HCT116 (cell line): Measurements from ENCODE around the gene GTF2H4. TPM values are rescaled to one million over a fixed set of nuclear protein-coding genes. Genes with fewer than 3 reads are reported as not detected.

ENCODE experiments used
- ATAC-seq: fragments of 200-7000 bp; cut with Tn5 transposase; 2 replicates; pipeline ENCODE4 v1.9.1; 2020; ENCODE audit warnings: mild to moderate bottlenecking, moderate library complexity
- BruUV-seq: library from RNA; stranded (reverse); fragments of 400-500 nt; replicated peaks from 2 replicates; lab custom pipeline; 2021; lab: Mats Ljungman, UMichigan
- CTCF ChIA-PET: fragments of 300-600 bp; sonication (Branson Sonifier 250); formaldehyde crosslinking; loops from one replicate; lab custom pipeline; 2021; ENCODE audit warnings: antibody characterized with exemption; lab: Charles Lee
- POLR2A ChIA-PET: fragments of 300-600, 350-600 bp; sonication (Branson Sonifier 250); formaldehyde crosslinking; loops from one replicate; lab custom pipeline; 2021; ENCODE audit warnings: antibody characterized with exemption; lab: Charles Lee
- RAD21 ChIA-PET, 2 experiments: fragments of 300-600 bp; sonication (Branson Sonifier 250); formaldehyde crosslinking; loops; one replicate each; lab custom pipeline; 2023; ENCODE audit warnings: low total read pairs in 2 of 2; ENCODE audit not compliant: uncharacterized antibody in 2 of 2, unreplicated experiment in 2 of 2, low non-redundant PET in 1 of 2; lab: Charles Lee
- DNase-seq: peaks from one replicate; pipeline ENCODE4 v3.0.0-alpha.2; 2010; ENCODE audit warnings: low read depth, low spot score
- H2AFZ ChIP-seq: fragments of 200-600 bp; shearing (Covaris generic), sonication (generic); 2 replicates; pipeline ENCODE4 v1.6.1; 2017; ENCODE audit warnings: low read depth, mixed run types, mixed read lengths, antibody characterized with exemption, low read length; ENCODE audit not compliant: poor library complexity, severe bottlenecking
- H3K27ac ChIP-seq: 2 replicates; pipeline ENCODE4 v1.5.1; 2012; ENCODE audit warnings: low read depth, low read length
- H3K27me3 ChIP-seq: fragments of 200-600 bp; sonication (generic); 2 replicates; pipeline ENCODE4 v1.6.1; 2016; ENCODE audit warnings: mixed run types, low read length, mixed read lengths; ENCODE audit not compliant: insufficient read depth
- H3K36me3 ChIP-seq, 2 experiments: fragments of 200-500 bp in 1 of 2; fragments of 200-600 bp in 1 of 2; sonication (Bioruptor generic) in 1 of 2; sonication (generic) in 1 of 2; 2 replicates each; pipeline versions ENCODE4 v1.5.1 to v1.6.1; 2014 to 2016; ENCODE audit warnings: low read length in 2 of 2, inconsistent platforms in 1 of 2, mixed read lengths in 1 of 2, mixed run types in 1 of 2; ENCODE audit not compliant: insufficient read depth in 2 of 2, control insufficient read depth in 1 of 2
- H3K4me1 ChIP-seq, 2 experiments: fragments of 200-600 bp in 1 of 2; sonication (generic) in 1 of 2; 2 replicates each; pipeline versions ENCODE4 v1.5.1 to v1.6.1; 2012 to 2017; ENCODE audit warnings: low read length in 2 of 2, inconsistent platforms in 1 of 2, mild to moderate bottlenecking in 1 of 2, mixed read lengths in 1 of 2, mixed run types in 1 of 2, moderate library complexity in 1 of 2; ENCODE audit not compliant: insufficient read depth in 2 of 2, control insufficient read depth in 1 of 2
- H3K4me2 ChIP-seq: fragments of 200-600 bp; sonication (generic); 2 replicates; pipeline ENCODE4 v1.6.1; 2017; ENCODE audit warnings: mixed run types, low read length, mixed read lengths
- H3K4me3 ChIP-seq, 2 experiments: fragments of 200-600 bp in 1 of 2; sonication (generic) in 1 of 2; replicated peaks in 1 of 2; 2 replicates each; pipeline ENCODE4 v1.5.1; 2011 to 2016; ENCODE audit warnings: low read length in 2 of 2, control low read depth in 1 of 2, low read depth in 1 of 2, mild to moderate bottlenecking in 1 of 2, mixed read lengths in 1 of 2, mixed run types in 1 of 2
- H3K79me2 ChIP-seq: fragments of 200-600 bp; sonication (generic); 2 replicates; pipeline ENCODE4 v1.6.1; 2017; ENCODE audit warnings: mild to moderate bottlenecking, mixed run types, low read length, moderate library complexity, mixed read lengths; ENCODE audit not compliant: insufficient read depth
- H3K9ac ChIP-seq: fragments of 200-600 bp; sonication (generic); 2 replicates; pipeline ENCODE4 v1.6.1; 2016; ENCODE audit warnings: low read length, mixed read lengths
- H3K9me2 ChIP-seq: fragments of 200-600 bp; sonication (generic), shearing (Covaris generic); 2 replicates; pipeline ENCODE4 v1.6.1; 2017; ENCODE audit warnings: mixed run types, mild to moderate bottlenecking, moderate library complexity; ENCODE audit not compliant: insufficient read depth
- H3K9me3 ChIP-seq, 2 experiments: fragments of 200-500 bp in 1 of 2; fragments of 200-600 bp in 1 of 2; sonication (Bioruptor generic) in 1 of 2; sonication (generic) in 1 of 2; 2 replicates each; pipeline ENCODE4 v1.6.1; 2014 to 2017; ENCODE audit warnings: low read length in 2 of 2, mixed read lengths in 2 of 2, inconsistent platforms in 1 of 2, low read depth in 1 of 2, mild to moderate bottlenecking in 1 of 2, mixed run types in 1 of 2, moderate library complexity in 1 of 2; ENCODE audit not compliant: control insufficient read depth in 1 of 2, insufficient read depth in 1 of 2
- H4K20me1 ChIP-seq: fragments of 200-600 bp; sonication (generic), shearing (Covaris generic); 2 replicates; pipeline ENCODE4 v1.6.1; 2017; ENCODE audit warnings: mixed run types, mild to moderate bottlenecking, moderate library complexity; ENCODE audit not compliant: insufficient read depth
- CBX3 ChIP-seq: IDR thresholded peaks from 2 replicates; pipeline ENCODE4 v1.6.1; 2012; ENCODE audit warnings: low read depth
- EZH2 ChIP-seq: fragments of 200-600 bp; sonication (generic); IDR thresholded peaks from 2 replicates; pipeline ENCODE4 v1.6.1; 2017; ENCODE audit warnings: antibody characterized with exemption, mixed run types
- JUND ChIP-seq: IDR thresholded peaks from 2 replicates; pipeline ENCODE4 v1.6.1; 2012
- TCF7L2 ChIP-seq: IDR thresholded peaks from 2 replicates; pipeline ENCODE4 v1.7.0; 2011; ENCODE audit warnings: borderline replicate concordance, inconsistent platforms; ENCODE audit not compliant: insufficient read depth, insufficient read length; ENCODE audit errors: extremely low read depth
- YY1 ChIP-seq: IDR thresholded peaks from 2 replicates; pipeline ENCODE4 v1.6.1; 2011; ENCODE audit warnings: low read length, low read depth, moderate library complexity, mild to moderate bottlenecking; ENCODE audit not compliant: insufficient replicate concordance; ENCODE audit errors: extremely low read depth
- ZBTB33 ChIP-seq: IDR thresholded peaks from 2 replicates; pipeline ENCODE4 v1.6.1; 2011; ENCODE audit warnings: mild to moderate bottlenecking, low read length, moderate library complexity; ENCODE audit not compliant: insufficient replicate concordance; ENCODE audit errors: extremely low read depth
- ZNF274 ChIP-seq: fragments of 200-500 bp; sonication (Bioruptor generic); IDR thresholded peaks from 2 replicates; pipeline ENCODE4 v1.6.1; 2014; ENCODE audit warnings: mild to moderate bottlenecking, low read depth, low read length, inconsistent platforms
- intact Hi-C: fragments of 100-400 bp; cut with micrococcal nuclease; formaldehyde crosslinking; loops from 2 replicates; pipeline ENCODE4 v1.10.0; 2022
- total RNA-seq: library from RNA; stranded (reverse); gene quantifications from one replicate; pipeline ENCODE4 v1.2.1, GENCODE V29; 2021; ENCODE audit not compliant: unreplicated experiment

GTF2H4 gene
- total RNA-seq, 1 experiment from 2014 or later = 59.7 TPM

DNA sequence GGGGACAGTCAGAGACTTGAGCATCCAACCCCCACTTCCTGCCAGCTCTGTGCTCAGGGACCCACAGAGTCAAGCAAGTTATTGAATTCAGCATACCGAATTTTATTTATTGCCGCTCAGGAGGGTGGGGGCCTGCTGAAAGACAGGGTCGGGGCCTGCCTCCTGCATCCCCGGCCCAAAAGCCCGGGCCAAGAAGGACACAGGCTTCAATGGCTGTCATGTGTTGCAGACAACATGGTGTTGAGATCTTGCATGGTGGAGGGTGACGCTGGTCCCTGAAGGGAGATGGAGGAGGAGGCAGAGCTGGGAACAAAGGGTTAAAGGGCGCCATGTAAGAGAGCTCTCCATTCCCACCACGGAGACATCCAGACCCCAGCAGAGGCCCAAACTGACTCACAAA, 23.3 kb downstream of the GTF2H4 start:
- Histone ChIP-seq H2AFZ (no peak overlapping the region), H3K9me3 (peaks cover 0 to 11% of the 10 kb centered on the region in 2 experiments; a peak in 1 of 4 replicates), H4K20me1 (no peaks in the 10 kb centered on the region), H3K9ac (no peak overlapping the region), H3K79me2 (no peaks in the 10 kb centered on the region), H3K4me2 (no peak overlapping the region), H3K4me1 (peaks cover 7 to 20% of the 10 kb centered on the region in 2 experiments; a peak in 3 of 4 replicates), H3K27ac (no peak overlapping the region), H3K36me3 (peaks cover under 1 to 2% of the 10 kb centered on the region in 2 experiments; a peak in 2 of 4 replicates), H3K27me3 (no peaks in the 10 kb centered on the region), H3K4me3 (no peak overlapping the region), H3K9me2 (no peaks in the 10 kb centered on the region)
- ChIA-PET POLR2A (no interaction called here), RAD21 (no interaction called here), CTCF (interaction anchor here (0.7 to 1.6 kb wide), 3 partner anchors 9 to 16 kb away, joined by 3 to 6 read pairs (median 5); partner anchors contain the start of gene MUCL3)
- TF ChIP-seq CBX3 (no peak), YY1 (no peak), TCF7L2 (no peak), ZNF274 (no peak), ZBTB33 (no peak), JUND (no peak), EZH2 (no peak)
- intact Hi-C loops = no loop called here
- BruUV-seq = no TSS peak
- ATAC-seq (no peak), DNase-seq (no peak)
